Upper lobe of left lung (tissue), 6 donors: ENCODE results near the gene SPDYC. TPM values are rescaled to one million over a fixed set of nuclear protein-coding genes. Genes with fewer than 3 reads are reported as not detected.

Source experiments
- ATAC-seq, 2 donors: fragments of 200-7000 bp; cut with Tn5 transposase; one replicate each; pipeline ENCODE4 v1.9.1; 2022; ENCODE audit warnings: mild to moderate bottlenecking in 2 of 2, moderate library complexity in 2 of 2; ENCODE audit not compliant: low FRiP score in 2 of 2
- DNase-seq, 2 donors: peaks; one replicate each; pipeline ENCODE4 v3.0.0-alpha.2; 2019 to 2020
- H3K27ac ChIP-seq, 4 donors: fragments of 200-600 bp; sonication (generic); one replicate each; pipeline ENCODE4 v1.5.1; 2016 to 2019
- H3K27me3 ChIP-seq, 4 donors: fragments of 200-600 bp; sonication (generic); one replicate each; pipeline ENCODE4 v1.5.1; 2017 to 2019
- H3K36me3 ChIP-seq, 4 donors: fragments of 200-600 bp; sonication (generic); one replicate each; pipeline ENCODE4 v1.5.1; 2016 to 2019
- H3K4me1 ChIP-seq, 4 donors: fragments of 200-600 bp; sonication (generic); one replicate each; pipeline ENCODE4 v1.5.1; 2018 to 2019
- H3K4me3 ChIP-seq, 4 donors: fragments of 200-600 bp; sonication (generic); one replicate each; pipeline ENCODE4 v1.5.1; 2017 to 2019; ENCODE audit warnings: mild to moderate bottlenecking in 2 of 4, moderate library complexity in 1 of 4
- H3K9me3 ChIP-seq, 4 donors: fragments of 200-600 bp; sonication (generic); one replicate each; pipeline ENCODE4 v1.5.1; 2018 to 2019
- EP300 ChIP-seq, 4 donors: sonication (generic); formaldehyde crosslinking; IDR thresholded peaks; one replicate each; pipeline ENCODE4 v1.5.1; 2017; ENCODE audit warnings: antibody characterized with exemption in 4 of 4, control low read depth in 2 of 4
- POLR2A ChIP-seq, 4 donors: fragments of 450-650 bp; IDR thresholded peaks; one replicate each; pipeline ENCODE4 v1.5.1; 2016 to 2017; ENCODE audit warnings: antibody characterized with exemption in 4 of 4, mild to moderate bottlenecking in 2 of 4
- POLR2AphosphoS5 ChIP-seq, 2 donors: sonication (generic); formaldehyde crosslinking; IDR thresholded peaks; one replicate each; pipeline ENCODE4 v1.5.1; 2017; ENCODE audit warnings: antibody characterized with exemption in 2 of 2
- WGBS, 2 donors: methylation state at CpG; one replicate each; pipeline ENCODE4 v1.1.5; 2017 to 2018; 5-methylcytosine and 5-hydroxymethylcytosine counted together
- total RNA-seq, 6 donors: library from RNA; depleted of rRNA in 4 of 6; stranded (reverse); fragments of >200 nt in 4 of 6; gene quantifications; one replicate each; pipeline versions ENCODE4 v1.1.0 to v1.2.1, GENCODE V29; 2016 to 2021
- TF ChIP-seq, protein P1 (sequence below), 6 experiments: fragments of 450-650 bp in 4 of 6; fragments of 200-600 bp in 2 of 6; sonication (generic) in 2 of 6; IDR thresholded peaks; one replicate each; pipeline ENCODE4 v1.5.1; 2016 to 2019; ENCODE audit warnings: antibody characterized with exemption in 6 of 6
- donor health status: DM: no; HTN: no; CAD: no; lungs with moderate emphysema.
- donor health status: DM: no; HTN: yes; CAD: no; lungs with severe emphysema.

Gene SPDYC
- total RNA-seq, 6 donors from 2014 or later = not detected

DNA sequence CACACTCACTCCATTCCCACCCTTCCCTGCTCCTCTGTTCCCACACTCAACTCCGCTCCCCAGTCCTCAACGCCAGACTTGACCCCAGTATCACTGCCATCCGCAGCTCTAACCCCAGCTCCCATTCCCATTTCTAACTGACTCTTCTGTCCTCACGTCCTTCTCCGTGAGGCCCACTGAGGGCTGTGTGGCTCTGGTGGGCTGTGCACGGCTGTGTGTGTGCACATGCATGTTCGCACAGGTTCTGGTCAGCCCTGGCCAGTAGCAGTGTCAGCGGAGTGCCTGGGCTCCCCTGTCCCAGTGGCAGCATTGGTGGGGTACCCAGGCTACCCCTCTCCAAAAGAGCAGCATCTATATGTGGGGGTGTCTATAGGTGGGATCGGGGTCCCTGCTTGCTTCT is 16.7 kb downstream of the SPDYC start:
- H3K36me3 ChIP-seq = peaks cover 20 to 78% (median 62%) of the 10 kb centered on the region in 4 donors
- H3K4me1 ChIP-seq = peaks cover 14 to 26% (median 16%) of the 10 kb centered on the region in 4 donors
- 92 to 98% methylated on average over 9 of the region's 9 CpGs for WGBS, 2 donors
- H3K4me3 ChIP-seq = no peak overlapping the region
- TF ChIP-seq POLR2A (IDR thresholded peaks at IDR 0.05) (no peak), POLR2AphosphoS5 (IDR thresholded peaks at IDR 0.05) (no peak), EP300 (IDR thresholded peaks at IDR 0.05) (no peak)
- TF ChIP-seq, protein P1, sequence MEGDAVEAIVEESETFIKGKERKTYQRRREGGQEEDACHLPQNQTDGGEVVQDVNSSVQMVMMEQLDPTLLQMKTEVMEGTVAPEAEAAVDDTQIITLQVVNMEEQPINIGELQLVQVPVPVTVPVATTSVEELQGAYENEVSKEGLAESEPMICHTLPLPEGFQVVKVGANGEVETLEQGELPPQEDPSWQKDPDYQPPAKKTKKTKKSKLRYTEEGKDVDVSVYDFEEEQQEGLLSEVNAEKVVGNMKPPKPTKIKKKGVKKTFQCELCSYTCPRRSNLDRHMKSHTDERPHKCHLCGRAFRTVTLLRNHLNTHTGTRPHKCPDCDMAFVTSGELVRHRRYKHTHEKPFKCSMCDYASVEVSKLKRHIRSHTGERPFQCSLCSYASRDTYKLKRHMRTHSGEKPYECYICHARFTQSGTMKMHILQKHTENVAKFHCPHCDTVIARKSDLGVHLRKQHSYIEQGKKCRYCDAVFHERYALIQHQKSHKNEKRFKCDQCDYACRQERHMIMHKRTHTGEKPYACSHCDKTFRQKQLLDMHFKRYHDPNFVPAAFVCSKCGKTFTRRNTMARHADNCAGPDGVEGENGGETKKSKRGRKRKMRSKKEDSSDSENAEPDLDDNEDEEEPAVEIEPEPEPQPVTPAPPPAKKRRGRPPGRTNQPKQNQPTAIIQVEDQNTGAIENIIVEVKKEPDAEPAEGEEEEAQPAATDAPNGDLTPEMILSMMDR (IDR thresholded peaks at IDR 0.05) = no peak
- H3K27ac ChIP-seq = no peak overlapping the region
- H3K27me3 ChIP-seq = no peaks in the 10 kb centered on the region
- DNase-seq (no peak), ATAC-seq (no peak)
- H3K9me3 ChIP-seq = no peaks in the 10 kb centered on the region

DNA sequence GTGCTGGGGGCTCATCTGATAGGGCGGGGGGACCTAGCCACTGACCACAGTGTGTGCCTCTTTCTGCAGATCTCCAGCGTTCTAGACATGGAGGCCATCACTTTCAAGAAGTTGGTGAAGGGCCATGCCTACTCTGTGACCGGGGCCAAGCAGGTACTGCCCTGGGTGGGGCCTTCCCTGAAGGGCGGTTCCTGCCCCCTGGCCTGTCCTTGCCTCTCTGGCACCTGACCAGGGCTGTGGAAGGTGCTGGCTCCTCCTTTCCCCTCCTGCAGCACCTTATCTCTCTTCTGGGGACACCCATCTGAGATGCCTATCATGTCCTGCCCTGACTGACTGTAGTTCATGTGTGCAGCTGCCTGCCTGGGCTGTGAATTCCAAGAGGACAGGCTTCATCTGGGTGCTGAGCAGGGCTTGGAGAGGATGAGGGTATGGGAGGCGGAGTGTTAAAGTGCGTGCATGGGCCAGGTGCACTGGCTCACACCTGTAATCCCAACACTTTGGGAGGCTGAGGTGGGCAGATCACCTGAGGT is 17.2 kb downstream of the SPDYC start:
- H3K27ac ChIP-seq = no peak overlapping the region
- no peak for DNase-seq
- no peak overlapping the region for H3K4me3 ChIP-seq
- no peaks in the 10 kb centered on the region for H3K27me3 ChIP-seq
- no peak for ATAC-seq
- TF ChIP-seq, protein P1 (IDR thresholded peaks at IDR 0.05) = no peak
- TF ChIP-seq EP300 (IDR thresholded peaks at IDR 0.05) = no peak
- TF ChIP-seq POLR2AphosphoS5 (IDR thresholded peaks at IDR 0.05) = no peak
- TF ChIP-seq POLR2A (IDR thresholded peaks at IDR 0.05) = no peak
- H3K4me1 ChIP-seq = peaks cover 14 to 23% (median 16%) of the 10 kb centered on the region in 4 donors
- peaks cover 20 to 83% (median 62%) of the 10 kb centered on the region in 4 donors for H3K36me3 ChIP-seq
- WGBS, 2 donors = 93 to 100% methylated on average over 3 to 6 of the region's 6 CpGs
- no peaks in the 10 kb centered on the region for H3K9me3 ChIP-seq

DNA sequence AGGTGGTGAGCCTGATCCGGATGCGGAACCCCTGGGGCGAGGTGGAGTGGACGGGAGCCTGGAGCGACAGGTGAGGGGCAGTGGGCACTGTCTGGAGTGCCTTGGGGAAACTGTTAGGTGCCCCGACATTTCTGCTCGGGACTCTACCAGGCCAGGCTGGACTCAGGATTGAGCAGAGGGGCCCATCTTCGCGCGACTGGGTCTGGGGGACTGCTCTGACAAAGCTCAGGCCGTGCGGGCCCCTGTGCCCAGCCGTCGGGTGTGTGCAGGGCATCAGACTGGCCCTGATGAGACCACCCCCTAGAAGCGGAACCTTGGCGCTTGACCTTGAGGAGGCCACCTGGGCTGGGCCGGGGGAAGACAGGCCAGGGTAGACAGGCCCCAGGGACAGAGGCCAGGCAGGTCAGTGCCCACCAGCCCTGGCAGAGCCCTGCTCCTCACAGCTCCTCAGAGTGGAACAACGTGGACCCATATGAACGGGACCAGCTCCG is 18.0 kb downstream of the SPDYC start:
- WGBS, 2 donors = 92 to 97% methylated on average over 12 to 20 of the region's 20 CpGs
- TF ChIP-seq POLR2A (IDR thresholded peaks at IDR 0.05) = no peak

DNA sequence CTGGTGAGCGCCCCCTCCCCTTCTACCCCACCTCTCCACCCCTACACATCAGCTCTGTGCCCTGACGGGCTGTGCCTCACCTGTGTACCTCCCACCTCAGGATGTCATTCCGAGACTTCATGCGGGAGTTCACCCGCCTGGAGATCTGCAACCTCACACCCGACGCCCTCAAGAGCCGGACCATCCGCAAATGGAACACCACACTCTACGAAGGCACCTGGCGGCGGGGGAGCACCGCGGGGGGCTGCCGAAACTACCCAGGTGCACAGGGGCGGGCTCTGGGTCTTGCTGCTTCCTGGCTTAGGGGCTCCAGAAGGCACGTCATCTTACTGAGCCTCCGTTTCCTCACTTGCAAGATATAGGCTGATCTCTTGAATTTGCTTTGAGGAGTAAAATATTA is 18.5 kb downstream of the SPDYC start:
- DNase-seq (peak in 1 of 2 donors; percentile 66), ATAC-seq (no peak)
- Histone ChIP-seq H3K4me1 (peaks cover 4 to 10% (median 5%) of the 10 kb centered on the region in 4 donors), H3K4me3 (no peak overlapping the region), H3K27ac (no peak overlapping the region), H3K9me3 (no peaks in the 10 kb centered on the region), H3K27me3 (no peaks in the 10 kb centered on the region), H3K36me3 (peaks cover 20 to 93% (median 62%) of the 10 kb centered on the region in 4 donors)
- WGBS, 2 donors = 95 to 96% methylated on average over 13 to 16 of the region's 18 CpGs
- TF ChIP-seq, protein P1 (IDR thresholded peaks at IDR 0.05) = no peak
- TF ChIP-seq POLR2A (IDR thresholded peaks at IDR 0.05) (no peak), EP300 (IDR thresholded peaks at IDR 0.05) (no peak), POLR2AphosphoS5 (IDR thresholded peaks at IDR 0.05) (no peak)

More for the DNA sequence above, 18.0 kb downstream of the SPDYC start:
- Histone ChIP-seq H3K36me3 (peaks cover 20 to 90% (median 62%) of the 10 kb centered on the region in 4 donors), H3K27me3 (no peaks in the 10 kb centered on the region), H3K27ac (no peak overlapping the region), H3K4me3 (no peak overlapping the region), H3K4me1 (peaks cover 9 to 15% (median 10%) of the 10 kb centered on the region in 4 donors), H3K9me3 (no peaks in the 10 kb centered on the region)
- ATAC-seq (peak; percentile 15 to 17), DNase-seq (peak in 1 of 2 donors; percentile 66)

DNA sequence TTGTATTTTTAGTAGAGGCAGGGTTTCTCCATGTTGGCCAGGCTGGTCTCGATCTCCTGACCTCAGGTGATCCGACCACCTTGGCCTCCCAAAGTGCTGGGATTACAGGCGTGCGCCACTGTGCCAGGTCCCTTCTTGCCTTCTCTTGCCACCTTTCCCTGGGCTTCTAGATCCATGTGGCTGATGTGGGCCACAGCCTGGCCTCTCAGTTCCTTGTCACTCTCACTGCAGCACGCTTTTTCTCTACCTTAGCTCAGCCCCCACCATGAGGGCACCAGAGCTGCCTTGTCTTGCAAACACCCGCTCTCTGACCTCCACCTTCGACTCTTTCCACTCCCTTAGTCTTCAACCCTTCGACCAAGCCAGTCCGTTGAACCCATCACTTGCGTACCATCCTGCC is 19.2 kb downstream of the SPDYC start:
- no peak for TF ChIP-seq EP300 (IDR thresholded peaks at IDR 0.05)
- TF ChIP-seq, protein P1 (IDR thresholded peaks at IDR 0.05) = no peak
- no peak for TF ChIP-seq POLR2AphosphoS5 (IDR thresholded peaks at IDR 0.05)
- TF ChIP-seq POLR2A (IDR thresholded peaks at IDR 0.05) = no peak

More for the DNA sequence above, 19.2 kb downstream of the SPDYC start:
- peaks cover 20 to 95% (median 63%) of the 10 kb centered on the region in 4 donors for H3K36me3 ChIP-seq
- H3K27ac ChIP-seq = no peak overlapping the region
- DNase-seq = no peak
- WGBS, 2 donors = 85 to 96% methylated on average over 10 of the region's 10 CpGs
- H3K4me1 ChIP-seq = peaks cover 0 to 3% (median 0%) of the 10 kb centered on the region in 4 donors
- H3K27me3 ChIP-seq = no peaks in the 10 kb centered on the region
- H3K9me3 ChIP-seq = no peaks in the 10 kb centered on the region
- no peak for ATAC-seq
- H3K4me3 ChIP-seq = no peak overlapping the region
